HS-27A (cell line): Measurements from ENCODE around the gene POMC.
"Not testable (repeated sequence)": the region's sequence is repeated elsewhere in the genome, so short reads cannot be mapped to it uniquely, and the experiment has no call there.

ENCODE experiments used
- DNase-seq: peaks from one replicate; pipeline ENCODE4 v3.0.0-alpha.2; 2012; ENCODE audit warnings: low read depth, missing footprints

POMC gene

GRCh38 chr2:25168256-25169072, at the start of gene POMC:
TSS of gene POMC (minus strand) at chr2:25168580. CDS start at chr2:25164772, 3,808 bp downstream.
- DNase-seq: no peak

- no peak for DNase-seq
Observed at GRCh38 chr2:25218100-25218499, 49.7 kb upstream of the POMC start.

GRCh38 chr2:25215948-25216679, 47.7 kb upstream of the POMC start:
- DNase-seq: no peak

- DNase-seq: no peak
Observed at GRCh38 chr2:25215232-25215631, 46.9 kb upstream of the POMC start.

- no peak for DNase-seq
Observed at GRCh38 chr2:25213229-25213628, 44.8 kb upstream of the POMC start.

GRCh38 chr2:25210923-25211322, 42.5 kb upstream of the POMC start:
- DNase-seq: not testable (repeated sequence)

GRCh38 chr2:25207078-25207545, 38.7 kb upstream of the POMC start:
- DNase-seq: no peak

- DNase-seq: no peak
Observed at GRCh38 chr2:25204190-25204838, 35.9 kb upstream of the POMC start.

- DNase-seq: no peak
Observed at GRCh38 chr2:25202275-25202674, 33.9 kb upstream of the POMC start.

GRCh38 chr2:25201794-25202193, 33.4 kb upstream of the POMC start:
- DNase-seq: no peak

GRCh38 chr2:25201265-25201664, 32.9 kb upstream of the POMC start:
- DNase-seq: no peak

- no peak for DNase-seq
Observed at GRCh38 chr2:25198576-25198975, 30.2 kb upstream of the POMC start.

GRCh38 chr2:25198209-25198525, 29.8 kb upstream of the POMC start:
- no peak for DNase-seq

GRCh38 chr2:25197336-25198208, 29.2 kb upstream of the POMC start:
- no peak for DNase-seq

GRCh38 chr2:25194576-25195122, 26.3 kb upstream of the POMC start:
- no peak for DNase-seq

- no peak for DNase-seq
Observed at GRCh38 chr2:25190536-25190935, 22.2 kb upstream of the POMC start.

- no peak for DNase-seq
Observed at GRCh38 chr2:25188405-25188804, 20.0 kb upstream of the POMC start.

GRCh38 chr2:25187729-25188350, 19.5 kb upstream of the POMC start:
- no peak for DNase-seq

- no peak for DNase-seq
Observed at GRCh38 chr2:25184254-25184653, 15.9 kb upstream of the POMC start.

GRCh38 chr2:25178976-25179375, 10.6 kb upstream of the POMC start:
- no peak for DNase-seq

- DNase-seq: no peak
Observed at GRCh38 chr2:25177211-25177611, 8.8 kb upstream of the POMC start.
